ENCODE results near the gene SMARCC2.

SMARCC2 gene

DNA sequence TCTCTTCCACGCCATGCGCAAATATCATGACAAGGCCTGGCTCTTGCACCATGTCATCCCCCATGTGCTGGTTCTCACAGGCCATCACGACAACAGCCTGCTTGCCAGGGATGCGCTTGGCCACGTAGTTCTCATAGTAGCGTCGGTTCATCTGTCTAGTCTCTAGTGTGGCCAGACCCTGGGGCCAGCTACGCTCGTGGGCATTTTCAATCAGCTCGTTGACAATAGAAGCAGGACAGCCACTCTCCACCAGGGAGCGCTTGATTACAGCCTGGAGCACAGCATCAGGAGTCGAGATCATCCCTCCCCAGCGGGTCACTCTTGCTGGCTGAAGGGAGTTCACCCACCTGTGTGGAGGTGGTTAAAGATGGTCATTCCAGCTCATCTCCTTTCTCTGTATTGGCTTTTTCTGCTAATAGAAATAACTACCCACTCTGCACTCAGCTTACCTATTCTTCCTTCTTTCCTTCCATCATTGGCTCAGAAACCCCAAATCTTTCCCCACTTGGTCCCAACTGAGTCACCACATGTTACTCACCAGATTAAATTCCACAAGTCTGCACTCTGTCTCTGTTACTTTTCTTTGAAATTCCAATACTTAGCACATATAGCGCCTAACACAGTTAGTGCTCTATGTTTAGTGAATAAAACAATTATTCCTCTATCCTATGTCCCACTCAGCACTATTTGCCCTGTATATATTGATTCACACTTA lies 17.3 kb upstream of the SMARCC2 start:
- DNase-seq: no peak

DNA sequence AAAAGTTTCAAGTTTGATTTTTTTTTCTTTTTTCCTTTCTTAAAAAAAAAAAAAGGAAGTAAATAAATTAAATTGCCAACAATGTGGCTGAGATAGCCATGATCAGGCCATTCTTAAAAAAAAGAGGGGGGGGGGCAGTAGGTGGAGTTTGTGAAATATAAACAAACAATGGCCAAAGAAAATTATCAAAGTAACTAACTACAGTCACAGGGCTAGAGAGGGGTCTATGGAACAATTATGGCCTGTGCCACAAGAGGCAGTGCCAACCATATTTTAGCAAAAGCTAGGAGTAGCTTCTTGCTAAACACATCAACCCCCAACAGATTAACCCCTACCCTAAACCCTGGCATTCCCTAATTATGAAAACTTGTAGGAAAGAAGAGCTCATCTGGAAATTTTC lies 16.2 kb upstream of the SMARCC2 start:
- no peak for DNase-seq

DNA sequence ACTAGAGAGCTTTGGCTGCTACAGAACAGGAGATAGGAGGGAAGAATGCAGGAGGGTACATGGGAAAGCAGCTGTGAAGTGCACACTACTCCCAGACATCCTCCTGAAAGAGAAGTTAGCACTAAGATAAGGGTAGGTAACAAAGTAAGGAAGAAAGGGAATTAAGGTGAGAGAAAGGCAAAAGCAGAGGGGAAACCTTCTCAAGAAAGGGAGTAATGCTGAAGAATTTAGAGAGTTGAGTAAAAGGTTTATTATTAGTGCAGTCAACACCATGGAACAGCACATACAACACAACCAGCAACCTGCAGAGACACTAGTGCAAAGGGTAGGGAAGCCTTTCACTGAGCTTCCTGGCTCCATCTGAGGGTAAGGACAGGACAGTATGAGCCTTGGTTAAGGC lies 15.0 kb upstream of the SMARCC2 start:
- DNase-seq: no peak

DNA sequence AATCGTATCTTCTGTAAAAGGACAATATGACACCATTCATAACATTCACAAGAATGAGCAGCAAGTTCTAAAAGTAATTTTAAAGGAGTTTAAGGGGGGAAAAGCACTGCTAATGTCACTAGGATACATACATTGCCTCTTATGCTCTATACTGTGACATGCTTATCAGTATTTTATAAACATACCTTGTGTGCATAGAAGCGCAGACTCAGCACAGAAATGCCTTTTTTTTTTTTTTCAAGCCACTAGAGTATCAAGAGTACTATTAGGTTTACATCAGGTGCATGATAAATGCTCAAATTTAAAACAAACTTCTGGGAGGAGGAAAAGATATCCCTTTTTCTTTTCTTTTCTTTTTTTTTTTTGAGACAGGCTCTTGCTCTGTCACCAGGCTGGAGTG lies 13.6 kb upstream of the SMARCC2 start:
- DNase-seq: no peak

DNA sequence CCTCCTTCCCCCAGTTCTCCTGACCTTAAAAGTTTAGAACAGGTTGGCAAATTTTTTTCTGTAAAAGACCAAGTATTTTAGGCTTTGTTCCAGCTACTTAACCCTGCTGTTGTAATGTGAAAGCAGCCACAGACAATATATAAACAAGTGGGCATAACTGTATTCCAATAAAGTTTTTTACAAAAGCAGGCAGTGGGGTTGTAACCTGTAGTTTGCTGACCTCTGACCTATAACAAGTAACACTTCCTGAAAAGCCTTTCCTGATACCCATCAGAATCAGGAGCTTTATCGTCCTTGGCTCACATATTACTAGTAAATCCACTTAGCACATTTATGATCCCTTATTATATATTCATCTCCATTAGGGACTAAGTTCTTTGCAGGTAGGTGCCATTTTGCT lies 13.1 kb upstream of the SMARCC2 start:
- no peak for DNase-seq

DNA sequence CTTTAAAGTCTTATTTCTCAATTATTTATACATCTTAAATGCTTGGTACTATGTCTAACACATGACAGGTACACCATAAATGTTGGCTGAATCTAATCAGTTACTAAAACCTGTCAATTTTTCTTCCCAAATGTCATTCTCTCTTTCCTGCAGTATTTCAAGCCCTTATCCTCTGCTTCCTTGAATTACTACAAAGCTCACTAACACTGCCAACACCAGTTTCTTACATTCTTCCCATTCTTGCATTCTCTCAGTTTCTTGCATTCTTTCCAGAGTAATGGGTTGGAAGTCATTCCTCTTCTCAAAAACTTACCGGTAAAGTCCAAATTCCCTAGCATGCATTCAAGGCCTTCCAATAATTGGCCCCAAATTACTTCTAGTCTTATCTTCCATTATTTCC lies 9.6 kb upstream of the SMARCC2 start:
- DNase-seq: no peak

DNA sequence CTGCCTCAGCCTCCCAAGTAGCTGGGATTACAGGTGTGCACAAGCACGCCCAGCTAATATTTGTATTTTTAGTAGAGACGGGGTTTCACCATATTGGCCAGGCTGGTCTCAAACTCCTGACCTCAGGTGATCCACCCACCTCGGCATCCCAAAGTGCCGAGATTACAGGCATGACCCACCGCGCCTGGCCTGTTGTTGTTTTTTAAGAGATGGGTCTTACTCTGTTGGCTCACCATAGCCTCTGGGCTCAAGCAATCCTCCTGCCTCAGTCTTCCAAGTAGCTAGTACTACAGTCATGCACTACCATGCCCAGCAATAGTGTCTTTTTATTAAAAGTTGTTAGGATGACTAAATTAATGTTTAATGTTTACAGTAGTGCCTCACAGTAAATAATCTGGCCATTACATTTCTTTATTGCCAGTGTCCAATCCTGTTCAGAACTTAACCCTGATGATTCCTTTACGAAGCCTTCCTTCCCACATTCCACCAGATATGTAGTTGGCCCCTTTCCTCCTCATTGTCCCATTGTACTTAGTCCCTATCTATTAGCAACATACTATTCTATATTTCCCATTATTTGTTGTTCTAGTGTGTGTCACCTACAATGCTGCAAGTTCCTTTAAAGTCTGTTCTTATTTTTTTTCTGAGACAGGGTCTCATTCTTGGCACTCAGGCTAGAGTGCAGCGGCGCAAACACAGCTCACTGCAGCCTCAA lies 8.8 kb upstream of the SMARCC2 start:
- DNase-seq: no peak

DNA sequence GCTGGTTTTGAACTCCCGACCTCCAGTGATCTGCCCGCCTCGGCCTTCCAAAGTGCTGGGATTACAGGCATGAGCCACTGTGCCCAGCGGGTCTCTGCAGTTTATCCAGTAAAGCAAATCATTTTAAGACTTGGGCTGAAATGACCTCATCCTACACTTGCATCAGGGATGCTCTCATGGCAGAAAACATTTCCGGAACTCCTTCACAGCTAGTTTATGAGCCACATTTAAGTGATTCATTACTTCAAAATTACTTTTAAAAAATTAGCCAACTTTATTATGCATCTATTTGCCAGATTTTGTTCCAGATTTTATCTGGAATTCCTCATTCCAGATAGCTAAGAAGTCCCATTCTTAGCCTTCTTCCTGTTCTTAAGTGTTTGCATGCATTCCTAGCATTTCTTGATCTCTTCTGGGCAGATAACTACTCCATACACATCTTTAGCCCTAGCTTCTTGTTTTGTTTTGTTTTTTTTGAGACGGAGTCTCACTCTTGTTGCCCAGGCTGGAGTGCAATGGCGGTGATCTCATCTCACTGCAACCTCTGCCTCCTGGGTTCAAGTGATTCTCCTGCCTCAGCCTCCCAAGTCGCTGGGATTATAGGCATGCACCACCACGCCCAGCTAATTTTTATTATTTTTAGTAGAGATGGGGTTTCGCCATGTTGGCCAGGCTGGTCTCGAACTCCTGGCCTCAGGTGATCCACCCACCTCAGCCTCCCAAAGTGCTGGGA lies 7.7 kb upstream of the SMARCC2 start:
- peak; percentile 13 for DNase-seq

DNA sequence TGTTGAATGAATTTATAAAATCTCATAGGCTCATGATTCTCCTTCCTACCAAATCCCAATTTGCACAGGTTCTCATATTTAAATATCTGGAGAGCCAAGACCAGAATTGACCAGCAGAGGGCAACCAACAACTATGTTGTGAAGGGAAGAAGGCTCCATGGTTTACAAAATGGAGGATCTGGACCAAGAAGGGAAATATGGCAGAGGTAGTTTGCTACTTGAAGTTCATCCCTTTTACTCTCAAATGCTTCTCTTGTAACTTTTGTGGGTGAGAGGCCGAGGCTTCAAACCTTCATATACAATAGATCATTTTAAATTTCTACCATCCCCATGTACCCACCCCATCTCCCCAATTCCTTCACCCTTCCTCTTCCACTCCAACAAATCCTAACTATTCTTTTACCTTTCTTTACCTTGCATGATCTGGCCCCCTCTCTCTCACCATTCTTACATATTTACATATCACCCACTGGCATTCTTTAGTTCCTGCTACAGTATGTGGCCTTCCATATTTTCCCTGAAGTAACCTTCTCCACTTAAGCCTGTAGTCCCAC lies 3.8 kb upstream of the SMARCC2 start:
- DNase-seq: no peak

DNA sequence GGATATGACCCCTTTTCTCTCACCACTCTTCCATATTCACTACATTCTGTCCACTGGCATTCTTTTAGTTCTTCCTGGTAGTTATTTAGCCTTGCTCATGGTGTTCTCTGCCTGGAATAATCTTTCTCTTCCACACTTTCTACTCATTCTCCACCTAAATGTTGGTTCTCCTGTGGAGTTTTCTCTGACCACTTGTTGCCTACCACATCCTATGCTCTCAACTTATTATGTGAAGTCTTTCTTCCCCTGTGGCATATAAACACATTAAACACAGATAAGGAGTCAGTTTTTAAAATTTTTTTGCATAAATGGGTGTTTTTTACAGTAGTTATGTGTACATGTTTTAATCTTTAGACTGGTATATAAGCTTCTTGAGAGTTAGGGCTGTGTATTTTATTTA lies 3.3 kb upstream of the SMARCC2 start:
- DNase-seq: no peak

DNA sequence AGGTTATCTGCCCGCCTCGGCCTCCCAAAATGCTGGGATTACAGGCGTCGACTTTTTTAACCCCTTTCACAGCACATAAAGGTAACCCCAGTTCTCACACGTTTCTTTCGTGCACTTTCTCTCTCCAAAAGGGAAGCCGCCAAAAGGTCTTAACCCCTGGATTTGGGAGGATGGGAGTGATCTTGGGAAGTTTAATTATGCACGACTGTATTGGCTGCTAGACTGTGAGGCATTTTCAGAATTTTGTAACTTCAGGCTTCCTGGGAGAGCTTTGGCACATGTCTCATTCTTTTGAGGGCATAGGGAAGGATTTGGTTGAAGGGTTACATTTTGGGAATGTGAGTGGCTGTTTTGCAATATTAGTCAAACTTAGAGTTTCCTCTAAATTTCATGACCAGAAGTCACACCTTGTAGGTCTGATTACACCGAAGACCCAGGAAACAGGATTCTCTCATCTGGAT lies 1.4 kb upstream of the SMARCC2 start:
- no peak for DNase-seq

DNA sequence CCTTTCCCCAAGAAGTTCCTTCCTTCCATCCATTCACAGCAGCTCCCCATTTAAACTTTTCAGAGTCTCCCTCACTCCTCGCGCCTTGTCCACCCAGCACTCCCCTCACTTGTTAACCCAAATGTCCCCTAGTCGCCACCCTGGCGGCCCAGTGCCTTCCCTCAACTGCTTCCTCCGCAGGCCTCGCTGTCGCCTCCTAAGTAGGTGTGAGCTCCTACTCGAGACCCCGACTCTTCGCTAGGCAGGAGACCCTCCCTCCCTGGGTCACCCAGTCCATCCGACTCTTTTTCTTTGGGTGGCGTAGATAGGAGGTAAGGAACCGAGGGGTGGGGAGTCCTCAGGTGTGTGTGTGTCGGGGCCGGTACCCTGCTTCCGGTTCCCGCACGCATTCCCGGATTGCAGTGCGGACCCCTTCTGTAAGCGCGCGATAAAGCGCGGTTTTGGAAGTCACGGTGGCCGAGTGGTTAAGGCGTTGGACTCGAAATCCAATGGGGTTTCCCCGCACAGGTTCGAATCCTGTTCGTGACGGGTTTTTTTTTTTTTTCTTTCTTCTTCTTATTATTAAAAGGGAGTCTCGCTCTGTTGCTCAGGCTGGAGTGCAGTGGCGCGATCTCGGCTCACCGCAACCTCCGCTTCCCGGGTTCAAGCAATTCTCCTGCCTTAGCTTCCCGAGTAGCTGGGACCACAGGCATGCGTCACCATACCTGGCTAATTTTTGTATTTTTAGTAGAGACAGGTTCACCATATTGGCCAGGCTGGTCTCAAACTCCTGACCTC lies 823 bp upstream of the SMARCC2 start:
- peak; percentile 12 for DNase-seq

DNA sequence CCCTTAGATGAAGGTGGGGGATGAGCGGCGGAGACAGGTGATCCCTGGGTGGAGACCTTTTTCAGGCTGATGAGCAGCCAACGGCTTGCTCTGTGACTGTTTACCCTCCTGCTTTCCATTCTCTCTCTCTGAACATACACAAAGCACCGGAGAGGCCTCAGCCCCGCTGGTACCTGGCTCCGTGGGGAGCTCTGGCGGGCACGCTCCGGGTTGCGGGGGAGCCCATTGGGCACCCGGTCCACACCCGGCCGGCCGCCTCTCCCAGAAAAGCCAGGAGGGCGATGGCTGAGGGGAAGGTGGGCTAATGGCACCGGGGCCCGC lies 545 bp downstream of the SMARCC2 start:
- DNase-seq: no peak

DNA sequence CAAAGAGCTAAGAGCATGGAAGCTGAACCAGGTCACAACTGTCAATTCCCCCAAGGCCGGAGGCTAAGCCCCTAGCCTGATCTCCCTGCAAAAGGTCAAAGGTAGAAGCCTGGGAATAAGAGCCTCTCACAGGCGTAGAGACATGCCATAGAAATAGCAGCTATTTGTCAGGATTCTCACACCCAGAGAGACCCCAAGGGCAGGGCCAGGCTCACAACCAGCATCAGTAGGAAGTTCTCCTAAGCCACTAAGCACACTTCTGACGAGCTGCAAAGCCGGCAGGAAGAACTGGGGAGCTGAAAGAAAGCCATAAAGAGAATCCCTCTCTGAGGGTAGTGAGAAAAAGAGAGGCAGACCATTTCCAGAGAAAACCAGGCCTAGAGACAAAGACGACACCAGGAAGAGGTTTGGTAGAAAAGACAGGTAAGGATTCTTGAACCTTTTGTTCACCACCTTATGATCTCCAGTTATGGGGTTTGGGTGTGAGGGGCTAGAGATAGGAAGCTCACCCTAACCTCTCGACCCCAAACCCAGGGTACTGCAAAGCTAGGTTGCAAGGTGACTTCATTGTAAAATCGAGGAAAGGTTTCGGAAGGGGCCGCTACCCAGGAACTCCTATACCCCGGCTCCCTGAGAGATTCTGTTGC lies 1.0 kb downstream of the SMARCC2 start:
- DNase-seq: no peak

DNA sequence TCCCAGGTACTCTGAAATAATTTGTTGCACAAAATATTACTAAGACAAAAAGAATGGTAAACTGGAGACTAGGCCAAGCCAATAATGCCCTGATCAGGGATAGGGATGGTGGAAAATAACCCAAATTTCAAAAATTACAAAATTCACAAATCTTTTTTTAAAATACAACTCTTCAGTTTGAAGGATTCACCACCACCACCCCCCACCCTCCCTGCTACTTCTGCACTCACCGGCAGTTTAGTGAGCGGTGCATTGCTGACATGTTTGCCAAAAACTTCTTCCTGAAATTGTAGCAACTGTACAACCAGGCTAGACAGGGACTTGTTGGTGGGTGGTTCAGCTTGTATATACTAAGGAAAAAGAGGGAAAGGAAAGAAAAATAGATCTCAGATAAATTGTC lies 2.3 kb downstream of the SMARCC2 start:
- no peak for DNase-seq

DNA sequence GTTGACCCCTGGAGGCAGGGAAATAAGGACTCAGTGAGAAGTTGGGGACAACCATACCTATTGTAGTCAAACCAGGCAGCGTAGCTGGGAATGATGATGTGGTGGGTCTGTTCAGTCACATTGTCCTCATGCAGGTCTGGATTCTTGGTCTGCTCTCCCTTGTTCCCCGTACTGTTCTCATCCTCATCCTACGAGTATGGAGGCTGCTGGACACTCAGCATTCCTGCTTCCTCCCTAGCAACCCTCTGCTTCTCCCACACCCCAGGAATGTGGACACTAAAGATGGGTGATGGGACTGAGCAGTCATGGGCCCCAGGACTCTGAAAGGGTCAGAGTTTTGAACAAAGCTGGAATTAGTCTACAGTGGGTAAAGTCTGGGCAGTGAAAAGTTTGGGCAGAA lies 10.9 kb downstream of the SMARCC2 start:
- DNase-seq: no peak

DNA sequence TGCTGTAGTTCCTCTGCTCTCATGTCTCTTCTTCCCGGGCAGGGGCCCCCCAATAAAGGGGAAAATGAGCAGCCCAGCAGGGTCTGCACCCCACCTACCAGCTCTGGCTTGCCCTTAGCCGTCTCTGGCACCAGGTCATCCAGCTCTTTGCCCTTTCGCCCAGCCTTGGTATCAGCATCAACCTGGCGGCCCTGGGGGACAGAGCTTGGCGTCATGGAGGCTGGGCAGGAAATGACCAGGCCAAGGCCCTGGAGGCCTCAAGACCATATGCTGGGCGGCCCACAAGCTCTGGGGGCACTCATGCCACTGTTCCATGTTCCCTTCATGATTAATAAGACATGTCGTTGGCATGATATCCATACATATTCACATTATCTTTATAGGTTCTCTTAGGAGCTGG lies 16.4 kb downstream of the SMARCC2 start:
- no peak for DNase-seq

DNA sequence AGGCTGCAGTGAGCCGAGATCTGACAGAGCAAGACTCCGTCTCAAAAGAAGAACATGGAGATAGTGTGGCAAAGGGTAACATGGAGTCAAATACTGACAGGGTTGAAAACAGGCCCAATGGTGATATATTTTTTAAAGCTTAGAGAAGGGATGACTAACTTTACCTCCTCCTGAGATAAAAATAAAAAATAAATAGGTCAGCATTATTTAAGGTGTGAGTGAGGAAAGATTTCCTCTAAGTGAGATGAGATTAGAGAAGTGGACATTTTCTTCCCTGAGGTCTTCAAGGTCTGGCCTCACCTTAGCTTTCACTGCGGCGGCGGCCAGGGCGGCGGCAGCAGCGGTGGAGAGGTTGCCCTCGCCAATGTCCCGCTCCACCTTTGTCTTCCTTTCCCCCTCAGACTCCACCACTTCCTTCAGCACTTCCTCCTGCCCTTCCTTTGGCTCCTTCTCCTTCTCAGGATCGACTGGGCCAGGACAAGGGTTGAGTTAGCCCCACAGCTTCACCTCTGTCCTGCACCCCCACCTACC lies 20.0 kb downstream of the SMARCC2 start:
- DNase-seq: no peak

DNA sequence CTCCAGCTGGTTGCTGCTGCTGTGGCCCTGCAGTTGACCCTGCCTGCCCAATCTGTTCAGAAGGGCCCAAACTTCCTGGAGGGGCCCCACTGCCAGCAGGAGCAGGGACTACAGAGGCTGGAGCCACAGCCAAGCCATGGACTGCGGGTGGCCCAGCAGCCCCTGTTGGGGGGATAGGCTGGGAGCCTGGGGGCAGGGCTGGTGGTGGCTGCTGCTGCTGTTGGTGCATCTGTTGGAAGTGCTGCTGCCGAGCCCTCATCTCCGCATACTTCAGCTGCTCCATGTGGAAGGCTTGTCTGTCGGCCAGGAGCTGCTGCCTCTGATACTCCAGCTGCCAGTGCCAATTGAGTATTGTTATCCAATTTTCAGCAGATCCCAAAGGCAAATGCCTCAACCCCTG lies 23.9 kb downstream of the SMARCC2 start:
- DNase-seq: no peak

DNA sequence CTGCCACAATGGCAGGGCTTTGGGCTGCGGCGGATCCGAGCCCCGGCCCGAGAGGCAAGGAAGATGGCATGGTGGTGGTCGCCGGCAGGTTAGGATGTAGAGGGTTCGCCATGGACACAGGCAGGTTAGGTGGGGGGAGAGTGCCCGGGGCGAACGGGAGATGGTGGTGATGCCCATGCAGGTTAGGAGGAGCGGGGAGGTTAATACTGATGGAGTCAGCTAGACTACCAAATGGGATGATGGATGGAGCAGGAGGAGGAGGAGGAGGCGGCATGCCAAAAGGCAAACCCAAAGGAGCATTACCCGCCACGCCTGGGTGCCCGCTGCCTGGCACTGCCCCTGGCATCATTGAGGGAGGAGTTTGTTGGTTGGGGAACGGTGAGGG lies 24.9 kb downstream of the SMARCC2 start:
- DNase-seq: no peak

DNA sequence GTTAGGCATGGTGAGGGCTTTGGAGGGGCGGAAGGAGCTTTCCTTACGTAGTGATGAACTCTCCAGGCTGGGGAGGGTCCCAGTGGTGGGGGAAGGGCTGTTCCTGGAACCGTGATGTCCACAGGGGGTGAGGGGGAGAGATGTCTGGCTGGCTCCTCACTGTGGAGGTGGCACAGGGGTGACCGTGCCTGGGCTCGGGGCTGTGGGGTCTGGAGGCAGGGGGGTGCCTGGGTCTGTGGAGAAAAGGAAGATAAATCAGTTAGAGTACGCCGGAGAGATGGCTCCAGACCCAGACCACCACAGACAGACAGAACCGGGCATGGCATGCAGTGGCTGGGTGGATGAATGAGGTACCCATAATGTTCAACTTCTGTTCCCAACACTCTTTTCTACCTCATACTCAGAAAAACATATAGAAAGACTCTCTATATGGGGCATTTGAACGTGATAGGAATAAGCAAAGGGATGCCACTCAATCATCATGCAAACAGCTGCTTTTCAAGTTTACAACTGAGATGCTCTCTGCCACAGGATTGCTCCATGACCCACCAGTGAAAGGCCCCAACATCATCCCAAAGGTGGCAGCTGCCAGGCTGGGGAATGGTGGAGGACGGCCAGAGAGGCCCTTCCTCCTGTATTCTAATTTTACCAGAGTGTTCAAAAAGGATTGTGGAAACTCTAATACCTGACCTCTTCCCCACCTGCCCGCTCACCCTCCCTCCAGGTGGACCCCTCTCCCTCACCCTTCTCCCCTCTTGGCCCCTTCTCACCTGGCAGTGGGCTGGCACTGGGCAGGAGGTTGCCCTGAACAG lies 25.5 kb downstream of the SMARCC2 start:
- no peak for DNase-seq
